GM19328 (cell line): ENCODE data around the gene RHEB.

Experiments used
- ATAC-seq: cut with Tn5 transposase; IDR thresholded peaks from one replicate; pipeline ENCODE4 v1.9.1; 2021; ENCODE audit warnings: mild to moderate bottlenecking, moderate library complexity; ENCODE audit not compliant: unreplicated experiment

Gene RHEB, protein sequence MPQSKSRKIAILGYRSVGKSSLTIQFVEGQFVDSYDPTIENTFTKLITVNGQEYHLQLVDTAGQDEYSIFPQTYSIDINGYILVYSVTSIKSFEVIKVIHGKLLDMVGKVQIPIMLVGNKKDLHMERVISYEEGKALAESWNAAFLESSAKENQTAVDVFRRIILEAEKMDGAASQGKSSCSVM

DNA sequence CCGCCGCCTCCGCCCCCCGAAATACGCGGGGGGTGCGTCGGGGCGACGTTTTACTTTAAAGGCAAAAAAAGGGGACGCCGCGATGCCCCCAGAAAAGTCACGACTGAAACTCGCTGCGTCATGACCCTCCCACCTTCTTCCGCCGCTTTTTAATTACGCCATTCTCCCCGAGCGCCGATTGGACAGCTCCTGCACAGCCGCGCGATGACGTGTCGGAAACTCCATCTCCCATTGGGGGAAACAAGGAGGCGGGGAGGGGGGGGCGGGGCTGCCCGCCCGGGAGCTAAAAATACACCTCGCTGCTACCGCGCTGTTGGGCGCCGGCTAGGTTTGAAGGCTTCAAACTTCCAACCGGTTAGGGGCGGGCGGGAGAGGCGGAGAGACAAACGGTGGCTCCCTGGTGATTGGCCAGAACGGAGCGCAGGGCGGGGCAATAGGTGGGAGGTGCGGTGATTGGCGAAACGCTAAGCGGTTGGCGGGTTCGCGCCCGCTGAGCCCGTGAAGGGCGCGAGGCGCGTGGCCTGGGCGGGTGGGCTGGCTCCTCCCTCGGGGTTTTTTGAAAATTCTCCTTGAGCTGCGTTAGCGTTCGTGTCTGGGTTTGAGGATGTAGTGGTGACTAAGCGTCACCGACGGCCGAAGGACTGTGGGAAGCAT lies at the start of gene RHEB:
Gene RHEB (minus strand): TSS at position 131 of the 654 bp plus-strand sequence. CDS start 384 bp downstream, outside the sequence.
- peak; percentile 71 for ATAC-seq

DNA sequence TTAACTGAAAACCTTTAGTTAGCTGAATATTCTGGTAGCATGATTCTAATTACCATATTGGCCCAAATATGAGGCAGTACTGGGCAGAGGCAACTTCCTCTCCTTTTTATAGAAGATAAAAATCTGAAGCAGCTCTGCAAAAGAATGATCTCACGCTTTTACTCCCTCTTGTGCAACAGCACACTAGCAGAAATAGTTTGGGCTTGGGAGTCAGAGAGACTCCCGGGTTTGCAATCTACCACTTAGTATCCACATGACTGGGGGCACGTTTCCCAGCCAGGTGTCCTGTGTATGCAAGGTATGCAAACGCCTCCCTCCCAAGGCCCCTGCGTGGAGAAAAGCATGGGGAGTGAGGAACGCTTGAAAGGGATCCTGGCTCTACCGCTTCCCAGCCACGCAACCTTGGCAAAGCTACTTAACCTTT lies 47.2 kb upstream of the RHEB start:
- no peak for ATAC-seq

DNA sequence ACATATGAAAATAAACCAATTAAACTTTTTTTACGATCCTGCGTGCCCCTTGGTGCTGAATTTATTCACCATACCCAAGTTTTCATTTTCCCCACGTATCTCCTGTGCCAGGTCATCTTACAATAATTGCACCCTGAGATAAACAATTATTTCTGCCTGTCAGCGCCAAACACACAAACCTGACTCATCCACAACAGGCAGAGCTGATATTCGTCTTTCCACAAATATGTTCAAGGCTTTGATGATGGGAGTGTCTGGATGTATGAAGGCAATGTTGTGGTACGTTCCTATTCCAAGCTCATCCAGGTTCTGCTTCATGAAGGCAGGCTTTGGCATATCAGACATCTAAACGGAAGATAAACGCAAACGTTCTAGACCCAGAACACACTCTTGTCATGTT lies 45.8 kb upstream of the RHEB start:
- no peak for ATAC-seq

DNA sequence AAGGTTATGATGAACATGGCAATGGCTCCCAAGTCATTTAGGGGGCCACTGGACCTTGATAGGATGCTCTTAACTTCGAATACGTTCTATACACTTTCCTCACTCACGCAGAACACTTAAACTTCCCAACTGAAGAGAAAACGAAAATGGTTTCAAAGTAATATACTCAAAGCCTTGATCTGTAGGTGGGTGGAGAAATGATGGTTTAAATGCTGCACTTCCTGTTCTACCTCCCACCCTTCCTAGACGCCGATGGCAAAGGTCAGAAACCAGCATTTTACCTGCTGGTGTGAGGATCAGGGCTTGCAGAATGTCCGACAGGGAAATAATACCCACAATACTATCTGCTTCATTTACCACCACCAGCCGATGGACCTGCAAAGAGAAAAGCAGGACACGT lies 40.5 kb upstream of the RHEB start:
- no peak for ATAC-seq

DNA sequence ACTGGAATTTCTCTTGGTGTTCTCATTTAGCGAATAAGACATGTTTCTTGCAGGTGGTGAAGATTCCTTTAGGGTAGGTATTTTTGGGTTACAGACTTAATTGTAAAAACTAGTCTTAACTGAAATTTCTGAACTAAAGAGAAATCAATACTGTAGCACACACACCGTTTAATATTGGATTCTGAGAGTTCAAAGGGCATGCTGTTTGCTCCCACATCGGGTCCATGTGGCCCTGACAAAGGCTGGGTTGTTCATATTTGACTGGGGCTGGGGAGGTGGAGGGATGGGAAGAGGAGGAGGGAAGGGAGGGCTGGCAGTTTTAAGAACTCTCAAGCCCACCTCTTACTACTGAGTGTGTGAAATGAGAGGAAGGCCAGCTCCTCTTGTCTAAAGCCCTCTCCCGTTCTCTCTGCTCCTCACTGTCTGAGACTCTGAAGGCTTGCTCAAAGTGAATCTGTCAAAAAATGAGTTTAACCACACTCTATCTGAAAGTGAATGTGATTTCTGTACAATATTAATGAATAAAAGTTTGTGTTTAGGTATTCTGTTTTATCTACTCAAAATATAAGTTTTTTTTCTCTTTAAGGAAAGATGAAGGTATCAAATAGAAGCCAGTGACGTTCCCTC lies 40.0 kb upstream of the RHEB start:
- ATAC-seq, result no peak

DNA sequence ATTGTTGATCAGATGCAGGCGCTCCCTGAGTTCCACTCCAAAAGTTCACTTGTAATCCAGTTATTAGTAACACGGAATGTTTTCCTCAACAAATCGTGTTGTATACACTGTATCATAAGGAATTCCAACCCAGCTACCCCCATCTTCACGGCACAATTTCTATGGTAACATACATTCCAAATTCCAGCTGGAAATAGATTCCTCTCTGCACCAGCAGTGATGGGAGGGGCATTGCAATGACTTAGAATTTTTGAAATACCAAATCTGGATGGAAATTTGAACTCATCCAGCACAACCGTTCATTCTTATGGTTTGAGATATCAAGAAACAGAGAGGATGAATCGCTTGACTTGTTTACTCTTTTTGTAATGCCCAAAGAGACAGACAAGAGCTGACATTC lies 38.9 kb upstream of the RHEB start:
- no peak for ATAC-seq

DNA sequence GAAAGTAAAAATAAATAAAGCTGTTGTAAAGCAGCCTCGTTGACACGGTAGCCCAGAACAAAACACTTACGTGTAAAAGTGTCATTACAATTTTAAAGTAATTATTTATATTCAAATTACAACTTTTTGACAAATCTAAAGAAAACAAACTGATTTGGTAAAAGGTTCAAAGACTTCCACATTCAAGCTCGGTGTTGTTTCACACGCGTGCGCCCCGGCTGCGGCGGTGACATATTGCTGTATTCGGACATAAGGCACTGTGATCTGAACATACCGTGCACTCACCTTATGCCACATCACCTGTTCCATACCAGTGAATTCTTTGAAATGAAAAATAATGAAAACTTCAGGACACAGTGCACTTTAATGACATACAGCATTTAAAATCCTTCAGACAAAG lies 36.9 kb upstream of the RHEB start:
- no peak for ATAC-seq

DNA sequence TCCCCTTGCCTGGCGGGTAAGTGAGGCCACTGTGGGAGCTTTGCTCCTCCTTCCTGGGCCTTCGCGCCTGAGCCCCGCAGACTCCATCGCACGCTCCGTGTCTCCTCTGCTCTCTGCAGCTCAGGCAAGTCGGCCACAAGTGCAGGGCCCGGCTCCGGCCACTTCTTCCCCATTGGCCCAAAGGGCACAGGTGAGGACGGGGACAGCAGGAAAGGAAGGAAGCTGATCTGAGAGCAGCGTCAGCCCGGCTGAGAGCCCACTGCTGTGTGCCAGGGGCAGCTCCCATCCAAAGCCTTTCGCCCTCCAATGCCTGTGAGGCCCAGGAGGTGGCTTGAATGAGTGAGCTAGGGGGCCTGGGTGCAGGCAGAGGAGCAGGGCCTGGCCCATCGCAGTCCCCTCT lies 33.7 kb upstream of the RHEB start:
- no peak for ATAC-seq

- no peak for ATAC-seq
Observed at GRCh38 chr7:151552352-151553028, 32.8 kb upstream of the RHEB start.

GRCh38 chr7:151551820-151552219 lies 32.1 kb upstream of the RHEB start:
- no peak for ATAC-seq

DNA sequence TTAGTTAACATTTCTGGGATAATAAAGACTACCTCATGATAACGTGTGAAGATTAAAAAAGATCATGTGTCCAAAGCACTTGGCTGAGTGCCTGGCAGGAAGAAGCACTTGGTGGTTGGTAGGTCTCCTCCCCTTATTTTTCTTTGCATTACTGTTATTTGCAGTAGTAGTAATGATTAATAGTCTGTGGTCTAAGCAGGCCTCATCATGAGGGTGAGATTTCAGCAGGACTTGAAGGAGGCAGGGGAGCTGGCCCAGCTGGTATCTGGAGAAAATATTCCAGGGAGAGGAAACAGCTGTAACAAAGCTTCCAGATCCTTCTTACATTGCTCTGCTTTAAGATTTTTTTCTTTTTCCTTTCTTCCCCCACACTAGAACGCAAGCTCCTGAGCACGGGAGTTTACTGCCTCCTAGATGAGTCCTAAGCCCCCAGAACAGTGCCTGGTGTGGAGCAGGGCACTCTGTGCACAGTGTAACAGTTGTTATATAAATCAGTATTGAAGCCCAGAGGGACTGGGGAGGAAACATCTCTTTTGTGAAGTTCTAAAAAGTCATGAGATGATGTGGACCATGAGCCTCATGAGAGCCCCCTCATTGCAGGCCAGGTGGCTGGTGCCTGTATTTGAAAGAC lies 31.1 kb upstream of the RHEB start:
- no peak for ATAC-seq

GRCh38 chr7:151549644-151550043 lies 29.9 kb upstream of the RHEB start:
- ATAC-seq, result no peak

- no peak for ATAC-seq
Observed at GRCh38 chr7:151549083-151549482, 29.4 kb upstream of the RHEB start.

DNA sequence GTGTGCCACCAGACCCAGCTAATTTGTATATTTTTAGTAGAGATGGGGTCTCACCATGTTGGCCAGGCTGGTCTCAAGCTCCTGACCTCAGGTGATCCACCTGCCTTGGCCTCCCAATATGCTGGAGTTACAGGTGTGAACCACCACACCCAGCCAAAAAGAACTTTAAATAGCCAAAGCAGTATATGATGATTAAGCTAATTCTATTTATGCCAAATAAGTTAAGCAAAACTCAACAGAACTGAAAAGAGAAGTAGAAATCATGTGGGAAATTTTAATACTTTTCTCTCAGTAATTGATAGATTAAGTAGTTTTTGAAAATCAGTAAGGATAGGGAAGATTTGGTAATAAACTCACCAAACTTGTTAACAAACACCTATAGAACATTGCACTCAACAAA lies 24.5 kb upstream of the RHEB start:
- no peak for ATAC-seq

DNA sequence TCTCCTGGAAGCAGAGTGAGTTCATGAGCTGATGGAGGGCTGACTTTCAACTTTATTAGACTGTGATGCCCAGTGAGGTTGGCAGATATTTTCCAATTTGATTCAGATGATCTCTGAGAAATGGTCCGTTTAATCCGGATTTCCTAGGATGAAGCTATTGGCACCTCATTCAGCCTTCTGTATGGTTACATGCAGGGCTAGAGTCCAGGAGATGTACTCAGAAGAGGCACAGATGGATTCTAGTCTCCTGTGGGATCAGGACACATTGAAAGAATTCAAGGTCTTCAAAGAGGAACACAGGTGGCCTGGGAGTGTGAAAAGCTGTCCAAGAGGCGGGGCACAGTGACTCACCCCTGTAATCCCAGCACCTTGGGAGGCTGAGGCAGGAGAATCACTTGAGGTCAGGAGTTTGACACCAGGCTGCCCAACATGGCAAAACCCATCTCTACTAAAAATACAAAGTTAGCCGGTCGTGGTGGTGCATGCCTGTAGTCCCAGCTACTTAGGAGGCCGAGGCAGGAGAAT lies 23.0 kb upstream of the RHEB start:
- no peak for ATAC-seq

GRCh38 chr7:151541709-151542499 lies 22.2 kb upstream of the RHEB start:
- ATAC-seq, result no peak

- no peak for ATAC-seq
Observed at GRCh38 chr7:151540146-151540545, 20.5 kb upstream of the RHEB start.

- no peak for ATAC-seq
Observed at GRCh38 chr7:151539088-151539671, 19.5 kb upstream of the RHEB start.

GRCh38 chr7:151537818-151538561 lies 18.3 kb upstream of the RHEB start:
- ATAC-seq, result no peak
